Mammary epithelial cell (primary cell): ENCODE results near the gene MYO1D.

Source experiments
- CTCF ChIP-seq, 2 donors: IDR thresholded peaks in 1 of 2; conservative IDR thresholded peaks in 1 of 2; 2 replicates each; pipeline ENCODE4 v1.5.1; 2011 to 2012; ENCODE audit warnings: inconsistent platforms in 2 of 2, low read length in 2 of 2, mild to moderate bottlenecking in 2 of 2, control low read depth in 1 of 2, low read depth in 1 of 2; ENCODE audit not compliant: insufficient read depth in 1 of 2; ENCODE audit errors: extremely low read depth in 1 of 2
- EZH2 ChIP-seq: IDR thresholded peaks from 2 replicates; pipeline ENCODE4 v1.6.1; 2012; ENCODE audit warnings: low read length, inconsistent platforms, borderline replicate concordance

- TF ChIP-seq EZH2: no peak
- TF ChIP-seq CTCF (conservative IDR thresholded peaks at IDR 0.05 in 1 of 2, IDR thresholded peaks at IDR 0.05 in 1 of 2; ENCODE audit: extremely low read depth in 1 of 2, insufficient read depth in 1 of 2, low read depth in 1 of 2, low read length in 2 of 2): no peak
Measured at GRCh38 chr17:32445971-32446370, 431.0 kb downstream of the MYO1D start.
